ENCODE data around the gene ANAPC2.

Gene ANAPC2

DNA sequence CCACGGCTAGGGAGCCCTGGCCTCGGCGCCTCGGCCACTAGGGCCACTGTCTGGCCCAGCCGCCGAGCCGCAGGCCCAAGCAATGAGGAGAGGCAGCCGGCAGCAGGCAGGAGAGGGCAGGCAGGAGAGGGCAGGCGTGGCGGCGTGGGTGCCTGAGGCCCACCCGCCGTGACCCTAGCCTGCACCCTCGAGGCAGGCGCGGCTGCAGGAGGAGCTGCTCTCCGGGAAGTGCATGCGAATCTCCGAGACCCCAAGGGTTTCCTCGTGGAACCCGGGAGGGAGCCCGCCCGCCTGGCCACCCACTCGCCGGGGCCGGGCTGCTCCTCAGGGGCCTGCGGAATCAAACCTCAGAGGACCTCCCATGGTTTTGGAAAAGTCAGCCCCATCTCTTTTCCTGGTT lies 40.1 kb downstream of the ANAPC2 start:
- H3K79me1 ChIP-seq (ENCODE audit: low read depth, low read length), result peaks cover 2% of the 10 kb centered on the region
- WGBS, 2 donors (ENCODE audit: extremely low coverage in 2 of 2, insufficient read length in 2 of 2, insufficient replicate concordance in 1 of 2), result no CpG with 5 or more reads among the region's 27 CpGs

DNA sequence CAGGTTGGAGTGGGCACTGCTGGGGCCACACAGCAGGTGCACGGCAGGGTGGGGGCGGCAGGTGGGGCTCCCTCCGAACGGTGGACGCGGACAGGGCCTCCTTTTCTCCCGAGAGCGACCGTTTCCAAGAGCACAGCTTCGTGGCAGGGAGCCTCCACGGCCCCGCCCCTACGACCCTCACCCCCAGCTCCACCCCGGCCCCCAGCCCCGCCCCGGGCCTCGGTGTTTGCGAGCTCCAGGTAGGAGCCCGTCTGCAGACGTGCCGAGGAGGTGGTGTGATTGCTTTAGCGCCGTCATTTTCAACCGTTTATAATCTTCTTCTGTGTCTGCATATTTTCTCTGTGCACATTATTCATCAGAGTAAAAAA lies 40.6 kb downstream of the ANAPC2 start:
- peaks cover 0 to 53% (median 12%) of the 10 kb centered on the region in 3 experiments for H3K27me3 ChIP-seq (ENCODE audit: control insufficient read depth in 3 of 3, insufficient read depth in 3 of 3, low read depth in 1 of 3, low read length in 3 of 3)
- peaks cover 0 to 4% of the 10 kb centered on the region in 2 donors for H3K9me3 ChIP-seq (replicated peaks in 1 of 2; ENCODE audit: control insufficient read depth in 2 of 2, insufficient read depth in 1 of 2, low read depth in 1 of 2, low read length in 2 of 2)
- H3K27ac ChIP-seq (replicated peaks; ENCODE audit: low read length), result no peak overlapping the region
- H2BK15ac ChIP-seq (ENCODE audit: low read length), result no peak overlapping the region
- H3K9ac ChIP-seq (ENCODE audit: low read depth, low read length, poor library complexity), result no peak overlapping the region
- H2BK5ac ChIP-seq (ENCODE audit: low read length), result no peak overlapping the region
- no peak overlapping the region for H2AFZ ChIP-seq (ENCODE audit: low read length)
- peaks cover 2% of the 10 kb centered on the region for H3K79me1 ChIP-seq (ENCODE audit: low read depth, low read length)
- peaks cover 0 to under 1% of the 10 kb centered on the region in 2 donors for H3K36me3 ChIP-seq (replicated peaks in 1 of 2; ENCODE audit: control insufficient read depth in 2 of 2, insufficient read depth in 2 of 2, low read length in 2 of 2)
- H4K8ac ChIP-seq (ENCODE audit: low read depth, low read length), result no peak overlapping the region
- no peak overlapping the region for H2BK12ac ChIP-seq (ENCODE audit: low read length)
- H3K18ac ChIP-seq (ENCODE audit: low read length), result no peak overlapping the region
- H3K4ac ChIP-seq (ENCODE audit: low read length), result no peak overlapping the region
- DNase-seq (ENCODE audit: low spot score), result no peak
- no peak overlapping the region for H3K23ac ChIP-seq (ENCODE audit: low read depth, low read length, poor library complexity)
- H2AK5ac ChIP-seq (ENCODE audit: low read depth, low read length), result no peak overlapping the region
- no peak overlapping the region for H3K4me2 ChIP-seq (ENCODE audit: insufficient read depth, low read length, poor library complexity, severe bottlenecking)
- no peak overlapping the region for H4K91ac ChIP-seq (ENCODE audit: low read depth, low read length, poor library complexity)
- no peak overlapping the region for H2BK120ac ChIP-seq (ENCODE audit: low read depth, low read length)
- no peaks in the 10 kb centered on the region for H3K4me1 ChIP-seq (ENCODE audit: control insufficient read depth in 2 of 2, insufficient read depth in 1 of 2, low read depth in 1 of 2, low read length in 2 of 2)
- WGBS, 2 donors (ENCODE audit: extremely low coverage in 2 of 2, insufficient read length in 2 of 2, insufficient replicate concordance in 1 of 2), result no CpG with 5 or more reads among the region's 24 CpGs
- H3K14ac ChIP-seq (ENCODE audit: low read length), result no peak overlapping the region
- H3K4me3 ChIP-seq (ENCODE audit: low read length in 2 of 2), result no peak overlapping the region

More for the DNA sequence above, 40.1 kb downstream of the ANAPC2 start:
- H2AK5ac ChIP-seq (ENCODE audit: low read depth, low read length), result no peak overlapping the region
- no peak overlapping the region for H2BK120ac ChIP-seq (ENCODE audit: low read depth, low read length)
- no peak overlapping the region for H4K91ac ChIP-seq (ENCODE audit: low read depth, low read length, poor library complexity)
- H3K18ac ChIP-seq (ENCODE audit: low read length), result no peak overlapping the region
- H2AFZ ChIP-seq (ENCODE audit: low read length), result no peak overlapping the region
- no peak overlapping the region for H3K27ac ChIP-seq (replicated peaks; ENCODE audit: low read length)
- no peaks in the 10 kb centered on the region for H3K4me1 ChIP-seq (ENCODE audit: control insufficient read depth in 2 of 2, insufficient read depth in 1 of 2, low read depth in 1 of 2, low read length in 2 of 2)
- H4K8ac ChIP-seq (ENCODE audit: low read depth, low read length), result no peak overlapping the region
- H3K4me2 ChIP-seq (ENCODE audit: insufficient read depth, low read length, poor library complexity, severe bottlenecking), result no peak overlapping the region
- H3K9me3 ChIP-seq (replicated peaks in 1 of 2; ENCODE audit: control insufficient read depth in 2 of 2, insufficient read depth in 1 of 2, low read depth in 1 of 2, low read length in 2 of 2), result peaks cover 0 to 8% of the 10 kb centered on the region in 2 donors
- peaks cover 0 to 2% of the 10 kb centered on the region in 2 donors for H3K36me3 ChIP-seq (replicated peaks in 1 of 2; ENCODE audit: control insufficient read depth in 2 of 2, insufficient read depth in 2 of 2, low read length in 2 of 2)
- no peak overlapping the region for H3K23ac ChIP-seq (ENCODE audit: low read depth, low read length, poor library complexity)
- peak overlapping the region; percentile 56 for H3K14ac ChIP-seq (ENCODE audit: low read length)
- H2BK12ac ChIP-seq (ENCODE audit: low read length), result no peak overlapping the region
- DNase-seq (ENCODE audit: low spot score), result no peak
- H2BK5ac ChIP-seq (ENCODE audit: low read length), result no peak overlapping the region
- no peak overlapping the region for H3K4ac ChIP-seq (ENCODE audit: low read length)
- no peak overlapping the region for H3K4me3 ChIP-seq (ENCODE audit: low read length in 2 of 2)
- H3K27me3 ChIP-seq (ENCODE audit: control insufficient read depth in 3 of 3, insufficient read depth in 3 of 3, low read depth in 1 of 3, low read length in 3 of 3), result peaks cover 0 to 48% (median 10%) of the 10 kb centered on the region in 3 experiments
- no peak overlapping the region for H2BK15ac ChIP-seq (ENCODE audit: low read length)
- no peak overlapping the region for H3K9ac ChIP-seq (ENCODE audit: low read depth, low read length, poor library complexity)

DNA sequence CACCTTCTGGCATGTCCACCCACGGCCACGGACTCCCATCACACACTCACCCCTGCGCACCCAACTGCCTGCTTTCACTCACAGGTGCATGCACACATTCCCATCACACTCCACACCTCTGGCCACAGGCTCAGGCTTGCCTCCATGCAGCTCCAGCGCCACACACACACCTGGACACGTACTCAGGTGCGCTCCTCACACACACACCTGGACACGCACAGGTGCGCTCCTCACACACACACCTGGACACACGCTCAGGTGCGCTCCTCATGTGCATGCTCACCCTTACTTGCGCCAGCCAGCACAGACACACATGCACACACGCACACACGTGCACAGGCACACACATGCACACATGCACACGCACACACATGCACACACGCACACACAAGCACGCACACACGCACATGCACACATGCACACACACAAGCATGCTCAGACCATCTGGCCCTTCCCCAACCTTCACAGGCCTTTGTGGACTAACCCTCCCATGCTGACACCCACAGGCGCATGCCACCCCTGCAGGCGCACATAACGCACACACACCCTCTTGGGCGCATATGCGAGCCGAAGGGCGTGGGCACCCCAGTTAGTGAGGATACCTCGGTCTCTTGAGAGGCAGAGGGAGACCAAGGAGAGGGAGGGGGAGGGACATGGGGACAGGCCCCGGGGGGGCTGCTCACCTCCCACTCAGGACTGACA lies 41.1 kb downstream of the ANAPC2 start:
- no peak overlapping the region for H3K4me2 ChIP-seq (ENCODE audit: insufficient read depth, low read length, poor library complexity, severe bottlenecking)
- WGBS, 2 donors (ENCODE audit: extremely low coverage in 2 of 2, insufficient read length in 2 of 2, insufficient replicate concordance in 1 of 2), result no CpG with 5 or more reads among the region's 26 CpGs
- no peaks in the 10 kb centered on the region for H3K36me3 ChIP-seq (replicated peaks in 1 of 2; ENCODE audit: control insufficient read depth in 2 of 2, insufficient read depth in 2 of 2, low read length in 2 of 2)
- no peak overlapping the region for H3K4ac ChIP-seq (ENCODE audit: low read length)
- no peak overlapping the region for H4K91ac ChIP-seq (ENCODE audit: low read depth, low read length, poor library complexity)
- H2BK120ac ChIP-seq (ENCODE audit: low read depth, low read length), result no peak overlapping the region
- H2BK12ac ChIP-seq (ENCODE audit: low read length), result peak overlapping the region; percentile 58
- H3K27me3 ChIP-seq (ENCODE audit: control insufficient read depth in 3 of 3, insufficient read depth in 3 of 3, low read depth in 1 of 3, low read length in 3 of 3), result peaks cover 0 to 58% (median 17%) of the 10 kb centered on the region in 3 experiments
- peak overlapping the region in 1 of 2 donors; percentile 75 for H3K4me3 ChIP-seq (ENCODE audit: low read length in 2 of 2)
- no peak overlapping the region for H3K27ac ChIP-seq (replicated peaks; ENCODE audit: low read length)
- no peak overlapping the region for H2AFZ ChIP-seq (ENCODE audit: low read length)
- no peaks in the 10 kb centered on the region for H3K4me1 ChIP-seq (ENCODE audit: control insufficient read depth in 2 of 2, insufficient read depth in 1 of 2, low read depth in 1 of 2, low read length in 2 of 2)
- peak overlapping the region; percentile 84 for H3K9ac ChIP-seq (ENCODE audit: low read depth, low read length, poor library complexity)
- H2BK15ac ChIP-seq (ENCODE audit: low read length), result no peak overlapping the region
- H3K18ac ChIP-seq (ENCODE audit: low read length), result peak overlapping the region; percentile 57
- H3K9me3 ChIP-seq (replicated peaks in 1 of 2; ENCODE audit: control insufficient read depth in 2 of 2, insufficient read depth in 1 of 2, low read depth in 1 of 2, low read length in 2 of 2), result no peaks in the 10 kb centered on the region
- peak overlapping the region; percentile 97 for H3K23ac ChIP-seq (ENCODE audit: low read depth, low read length, poor library complexity)
- no peak overlapping the region for H2BK5ac ChIP-seq (ENCODE audit: low read length)
- H3K79me1 ChIP-seq (ENCODE audit: low read depth, low read length), result peaks cover 2% of the 10 kb centered on the region
- no peak overlapping the region for H4K8ac ChIP-seq (ENCODE audit: low read depth, low read length)
- H2AK5ac ChIP-seq (ENCODE audit: low read depth, low read length), result no peak overlapping the region
- no peak for DNase-seq (ENCODE audit: low spot score)
- H3K14ac ChIP-seq (ENCODE audit: low read length), result peak overlapping the region; percentile 84

DNA sequence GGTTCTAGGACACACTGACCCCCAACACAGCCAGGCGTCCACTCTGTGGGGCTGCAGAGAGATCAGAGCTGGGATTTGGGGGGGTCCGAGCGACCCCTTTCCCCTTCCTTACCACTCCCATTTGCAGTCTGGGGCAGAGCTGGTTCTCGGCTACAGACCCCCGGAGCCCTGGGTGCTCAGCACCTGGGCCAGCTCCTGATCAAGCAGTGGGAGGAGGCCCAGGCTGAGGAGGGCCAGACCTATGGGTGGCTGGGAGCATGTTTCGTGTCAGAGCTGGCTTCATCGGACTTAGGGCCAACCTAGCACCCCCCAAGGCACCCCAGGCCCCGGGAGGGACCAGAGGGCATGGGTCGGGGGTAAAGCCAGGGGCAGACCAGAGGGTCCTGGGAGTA lies 41.8 kb downstream of the ANAPC2 start:
- no peak overlapping the region for H3K4me3 ChIP-seq (ENCODE audit: low read length in 2 of 2)

More for the DNA sequence above, 41.8 kb downstream of the ANAPC2 start:
- WGBS, 2 donors (ENCODE audit: extremely low coverage in 2 of 2, insufficient read length in 2 of 2, insufficient replicate concordance in 1 of 2), result no CpG with 5 or more reads among the region's 9 CpGs
- Histone ChIP-seq H3K9ac (ENCODE audit: low read depth, low read length, poor library complexity) (no peak overlapping the region), H3K4me2 (ENCODE audit: insufficient read depth, low read length, poor library complexity, severe bottlenecking) (no peak overlapping the region), H2BK5ac (ENCODE audit: low read length) (no peak overlapping the region), H2AK5ac (ENCODE audit: low read depth, low read length) (no peak overlapping the region), H4K8ac (ENCODE audit: low read depth, low read length) (no peak overlapping the region), H3K4me1 (ENCODE audit: control insufficient read depth in 2 of 2, insufficient read depth in 1 of 2, low read depth in 1 of 2, low read length in 2 of 2) (no peaks in the 10 kb centered on the region), H2BK12ac (ENCODE audit: low read length) (no peak overlapping the region), H3K23ac (ENCODE audit: low read depth, low read length, poor library complexity) (peak overlapping the region; percentile 20), H2BK15ac (ENCODE audit: low read length) (no peak overlapping the region), H3K27me3 (ENCODE audit: control insufficient read depth in 3 of 3, insufficient read depth in 3 of 3, low read depth in 1 of 3, low read length in 3 of 3) (peaks cover 0 to 65% (median 24%) of the 10 kb centered on the region in 3 experiments), H3K79me1 (ENCODE audit: low read depth, low read length) (peaks cover 2% of the 10 kb centered on the region), H3K14ac (ENCODE audit: low read length) (no peak overlapping the region), H3K9me3 (replicated peaks in 1 of 2; ENCODE audit: control insufficient read depth in 2 of 2, insufficient read depth in 1 of 2, low read depth in 1 of 2, low read length in 2 of 2) (no peaks in the 10 kb centered on the region), H2BK120ac (ENCODE audit: low read depth, low read length) (no peak overlapping the region), H3K36me3 (replicated peaks in 1 of 2; ENCODE audit: control insufficient read depth in 2 of 2, insufficient read depth in 2 of 2, low read length in 2 of 2) (no peaks in the 10 kb centered on the region), H3K27ac (replicated peaks; ENCODE audit: low read length) (no peak overlapping the region), H3K4ac (ENCODE audit: low read length) (no peak overlapping the region), H2AFZ (ENCODE audit: low read length) (no peak overlapping the region), H4K91ac (ENCODE audit: low read depth, low read length, poor library complexity) (no peak overlapping the region), H3K18ac (ENCODE audit: low read length) (peak overlapping the region; percentile 11)
- DNase-seq (ENCODE audit: low spot score), result no peak

Measured in neuronal stem cell (in vitro differentiated cells).